Measurements from ENCODE around the gene WASHC2A. TPM values are rescaled to one million over a fixed set of nuclear protein-coding genes. Genes with fewer than 3 reads are reported as not detected.
A peak's percentile ranks its signal among the peaks of the same experiment; 100 is the strongest.
"Not testable (repeated sequence)": the region's sequence is repeated elsewhere in the genome, so short reads cannot be mapped to it uniquely, and the experiment has no call there.

WASHC2A gene
- total RNA-seq, 2 experiments from 2014 or later, result 42.8 to 44.0 TPM

DNA sequence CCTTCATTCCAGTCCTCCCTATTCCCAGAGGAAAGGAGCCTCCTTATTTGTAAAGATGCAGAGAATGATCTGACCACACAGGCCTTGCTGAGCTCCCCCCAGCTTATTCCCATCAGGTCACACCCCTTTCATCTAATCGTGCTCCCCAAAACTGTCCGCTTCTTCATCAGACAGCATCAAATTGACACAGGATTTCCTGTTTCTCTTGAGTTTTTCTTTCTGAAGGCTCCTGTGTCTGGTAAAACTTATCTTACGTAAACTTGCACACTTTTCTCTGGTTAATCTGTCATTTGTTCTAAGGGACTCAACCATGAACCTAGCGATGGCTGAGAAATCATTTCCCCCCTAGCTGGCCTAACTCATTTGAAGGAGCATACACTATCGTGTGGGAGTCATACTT lies 20.2 kb upstream of the WASHC2A start:
- H3K4me1 Mint-ChIP-seq; H3K9me3 Mint-ChIP-seq; H3K36me3 Mint-ChIP-seq; ATAC-seq (ENCODE audit: low read depth); POLR2A ChIA-PET; H3K27me3 Mint-ChIP-seq; H3K4me3 Mint-ChIP-seq; H3K27ac Mint-ChIP-seq; DNase-seq: not testable (repeated sequence)

GRCh38 chr10:50051995-50052660 lies 15.6 kb upstream of the WASHC2A start:
- ATAC-seq (ENCODE audit: low read depth); H3K4me3 Mint-ChIP-seq; POLR2A ChIA-PET: not testable (repeated sequence)

DNA sequence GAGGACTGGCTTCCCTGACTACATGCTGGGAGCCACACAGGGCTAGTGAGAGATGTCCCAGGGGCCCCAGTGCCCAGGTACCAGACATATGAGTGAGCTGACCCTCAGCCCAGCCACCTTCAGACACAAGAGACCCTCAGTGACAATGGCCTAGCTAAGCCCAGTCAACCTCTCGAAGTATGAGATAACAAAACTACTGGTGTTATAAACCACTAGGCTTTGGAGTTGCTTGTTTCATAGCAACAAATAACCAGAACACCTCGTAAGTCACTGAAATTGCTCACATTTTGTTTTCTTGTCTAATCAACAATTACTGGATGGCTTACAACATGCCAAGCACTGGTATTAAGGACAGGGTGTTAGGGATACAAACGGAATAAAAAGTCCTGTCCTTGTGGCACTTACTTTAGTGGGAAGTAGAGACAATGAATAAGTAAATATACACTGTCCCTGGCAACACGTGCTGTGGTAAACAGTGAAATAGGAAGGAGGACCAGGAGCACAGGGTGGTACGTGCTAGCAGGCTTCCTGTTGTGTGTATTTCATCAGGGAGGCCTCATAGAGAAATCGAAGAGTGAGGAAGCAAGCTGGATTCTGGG lies 14.9 kb upstream of the WASHC2A start:
- H3K36me3 Mint-ChIP-seq; H3K4me1 Mint-ChIP-seq; H3K9me3 Mint-ChIP-seq; POLR2A ChIA-PET; DNase-seq; H3K4me3 Mint-ChIP-seq; ATAC-seq (ENCODE audit: low read depth); H3K27me3 Mint-ChIP-seq; H3K27ac Mint-ChIP-seq: not testable (repeated sequence)

More at GRCh38 chr10:50051995-50052660, 15.6 kb upstream of the WASHC2A start:
- not testable (repeated sequence) for H3K27me3 Mint-ChIP-seq, H3K27ac Mint-ChIP-seq, H3K4me1 Mint-ChIP-seq, H3K9me3 Mint-ChIP-seq, H3K36me3 Mint-ChIP-seq, DNase-seq

- H3K36me3 Mint-ChIP-seq; H3K9me3 Mint-ChIP-seq; H3K4me1 Mint-ChIP-seq; DNase-seq; POLR2A ChIA-PET; H3K4me3 Mint-ChIP-seq; H3K27ac Mint-ChIP-seq; H3K27me3 Mint-ChIP-seq; ATAC-seq (ENCODE audit: low read depth): not testable (repeated sequence)
Observed at GRCh38 chr10:50055494-50056292, 12.1 kb upstream of the WASHC2A start.

DNA sequence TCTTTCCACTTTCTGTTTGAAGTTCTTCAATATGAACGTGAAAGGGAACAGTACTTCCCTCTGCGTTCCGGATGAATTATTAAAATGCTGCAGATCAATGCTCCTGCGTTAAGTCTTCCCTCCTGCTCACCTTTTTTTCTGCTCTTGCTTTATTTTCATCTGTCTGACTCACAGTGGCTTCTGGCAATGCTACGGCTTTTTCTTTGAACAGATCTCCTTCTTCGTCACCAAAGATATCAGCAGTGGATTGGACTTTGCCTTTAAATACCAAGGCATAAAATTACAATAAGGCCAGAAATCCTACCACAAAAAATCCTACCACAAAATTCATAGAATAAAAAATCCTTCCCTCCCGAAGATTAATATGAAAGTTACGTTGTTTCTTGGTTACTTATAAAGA lies 11.1 kb upstream of the WASHC2A start:
- not testable (repeated sequence) for ATAC-seq (ENCODE audit: low read depth)

GRCh38 chr10:50058727-50059126 lies 9.0 kb upstream of the WASHC2A start:
- H3K9me3 Mint-ChIP-seq; H3K27me3 Mint-ChIP-seq; H3K4me1 Mint-ChIP-seq; DNase-seq; H3K36me3 Mint-ChIP-seq; H3K27ac Mint-ChIP-seq; POLR2A ChIA-PET; ATAC-seq (ENCODE audit: low read depth); H3K4me3 Mint-ChIP-seq: not testable (repeated sequence)

More for the DNA sequence above, 11.1 kb upstream of the WASHC2A start:
- POLR2A ChIA-PET, H3K9me3 Mint-ChIP-seq, DNase-seq, H3K27me3 Mint-ChIP-seq, H3K4me1 Mint-ChIP-seq, H3K36me3 Mint-ChIP-seq, H3K4me3 Mint-ChIP-seq, H3K27ac Mint-ChIP-seq: not testable (repeated sequence)

DNA sequence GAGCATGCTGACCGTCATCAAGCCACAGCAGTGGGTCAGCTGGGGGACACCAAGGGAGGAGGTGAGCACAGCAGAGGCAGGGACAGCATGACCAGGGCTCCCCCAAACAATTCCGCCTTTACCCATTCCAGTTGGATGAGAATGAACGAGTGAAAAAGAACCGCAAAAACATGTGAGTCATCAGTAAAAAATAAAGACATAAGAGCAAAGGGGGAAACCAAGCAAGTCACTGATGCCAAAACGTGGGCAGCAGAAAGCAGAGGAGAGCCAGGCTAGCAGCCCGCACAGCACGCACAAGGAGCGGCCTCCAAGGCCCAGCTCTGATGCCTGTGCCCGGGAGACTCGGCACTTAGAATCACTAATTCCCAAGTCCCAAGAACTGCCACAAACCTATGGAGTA lies 7.8 kb upstream of the WASHC2A start:
- POLR2A ChIA-PET; H3K4me3 Mint-ChIP-seq; H3K27me3 Mint-ChIP-seq; H3K27ac Mint-ChIP-seq; H3K4me1 Mint-ChIP-seq; DNase-seq; H3K36me3 Mint-ChIP-seq; H3K9me3 Mint-ChIP-seq; ATAC-seq (ENCODE audit: low read depth): not testable (repeated sequence)

DNA sequence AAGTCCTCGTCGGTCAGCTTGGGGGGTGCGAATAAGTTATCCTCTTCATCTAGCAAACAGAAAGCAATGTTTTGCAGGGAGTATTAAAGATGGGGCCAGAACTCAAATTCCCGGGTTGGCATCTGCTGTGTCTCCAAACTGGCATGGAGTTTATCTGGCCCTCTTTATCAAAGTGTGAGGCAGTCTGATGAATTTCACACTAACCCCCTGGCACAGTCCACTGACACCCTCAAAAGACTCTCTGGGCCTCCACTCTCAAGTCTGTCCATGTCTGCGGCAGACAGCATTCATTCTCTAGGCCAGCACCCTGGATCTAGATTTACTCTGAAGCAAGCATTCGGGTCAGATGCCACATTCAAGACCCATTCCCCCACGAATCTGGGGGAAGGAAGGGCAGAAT lies 6.2 kb upstream of the WASHC2A start:
- H3K4me1 Mint-ChIP-seq; H3K36me3 Mint-ChIP-seq; H3K27me3 Mint-ChIP-seq; H3K9me3 Mint-ChIP-seq; POLR2A ChIA-PET; H3K27ac Mint-ChIP-seq; DNase-seq; ATAC-seq (ENCODE audit: low read depth); H3K4me3 Mint-ChIP-seq: not testable (repeated sequence)

GRCh38 chr10:50063100-50063499 lies 4.7 kb upstream of the WASHC2A start:
- peaks cover 2% of the 10 kb centered on the region for H3K36me3 Mint-ChIP-seq
- ATAC-seq (ENCODE audit: low read depth), result no peak
- no peak overlapping the region for H3K4me3 Mint-ChIP-seq
- no peak for DNase-seq
- no peaks in the 10 kb centered on the region for H3K9me3 Mint-ChIP-seq
- H3K27me3 Mint-ChIP-seq, result no peaks in the 10 kb centered on the region
- H3K27ac Mint-ChIP-seq, result no peak overlapping the region
- peaks cover 4% of the 10 kb centered on the region for H3K4me1 Mint-ChIP-seq
- POLR2A ChIA-PET, result no interaction called here

DNA sequence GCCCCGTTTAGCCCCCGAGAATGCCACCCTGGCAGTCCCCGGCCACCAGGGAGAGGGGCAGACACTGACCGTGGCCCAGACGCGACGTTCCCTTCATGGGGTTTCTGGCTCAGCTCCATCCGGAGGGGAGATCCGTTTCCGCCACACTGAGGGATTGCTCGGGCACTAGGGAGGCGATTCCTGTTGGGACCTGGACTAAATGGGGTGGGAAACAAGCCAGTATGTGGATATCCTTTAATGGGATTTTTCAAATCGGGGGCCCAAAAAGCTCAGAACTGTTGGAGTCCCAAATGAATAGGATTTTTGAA lies 552 bp downstream of the WASHC2A start:
- POLR2A ChIA-PET, result interaction anchor here (1.5 kb wide), 1 partner anchor 529 kb away, joined by 4 read pairs; the partner anchor contains the start of gene ERCC6
- H3K4me1 Mint-ChIP-seq; ATAC-seq (ENCODE audit: low read depth); H3K9me3 Mint-ChIP-seq; H3K27ac Mint-ChIP-seq; H3K36me3 Mint-ChIP-seq; H3K27me3 Mint-ChIP-seq: not testable (repeated sequence)
- peak; percentile 37 for DNase-seq
- H3K4me3 Mint-ChIP-seq, result peak overlapping the region; percentile 76

- DNase-seq; H3K4me1 Mint-ChIP-seq; H3K9me3 Mint-ChIP-seq; H3K27me3 Mint-ChIP-seq; ATAC-seq (ENCODE audit: low read depth); POLR2A ChIA-PET; H3K4me3 Mint-ChIP-seq; H3K36me3 Mint-ChIP-seq; H3K27ac Mint-ChIP-seq: not testable (repeated sequence)
Observed at GRCh38 chr10:50075139-50075538, 7.4 kb downstream of the WASHC2A start.

DNA sequence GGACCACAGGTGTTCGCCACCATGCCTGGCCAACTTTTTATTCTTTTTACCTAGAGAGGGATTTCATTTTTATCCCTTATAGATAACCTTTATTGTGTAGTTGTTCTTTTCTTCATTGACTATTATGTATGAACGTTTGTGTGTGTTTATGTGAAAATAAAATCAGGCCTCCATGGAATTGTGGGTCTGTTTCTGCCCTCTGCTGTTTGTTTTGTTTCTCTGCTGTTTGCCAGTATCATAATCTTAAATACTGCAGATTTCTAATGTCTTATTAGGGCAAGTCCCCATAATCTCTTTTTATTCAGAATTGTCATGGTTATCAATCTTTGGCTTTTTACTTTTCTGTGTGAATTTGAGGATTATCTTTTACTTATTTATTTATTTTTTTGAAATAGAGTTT lies 7.8 kb downstream of the WASHC2A start:
- H3K27me3 Mint-ChIP-seq; DNase-seq; H3K9me3 Mint-ChIP-seq; H3K4me3 Mint-ChIP-seq; H3K36me3 Mint-ChIP-seq; H3K27ac Mint-ChIP-seq; ATAC-seq (ENCODE audit: low read depth); H3K4me1 Mint-ChIP-seq; POLR2A ChIA-PET: not testable (repeated sequence)

GRCh38 chr10:50091304-50091703 lies 23.6 kb downstream of the WASHC2A start:
- H3K4me1 Mint-ChIP-seq; H3K27me3 Mint-ChIP-seq; DNase-seq; H3K27ac Mint-ChIP-seq; ATAC-seq (ENCODE audit: low read depth); H3K4me3 Mint-ChIP-seq; H3K36me3 Mint-ChIP-seq; H3K9me3 Mint-ChIP-seq; POLR2A ChIA-PET: not testable (repeated sequence)

GRCh38 chr10:50092928-50093327 lies 25.2 kb downstream of the WASHC2A start:
- H3K27me3 Mint-ChIP-seq; H3K36me3 Mint-ChIP-seq; DNase-seq; H3K4me1 Mint-ChIP-seq; H3K4me3 Mint-ChIP-seq; ATAC-seq (ENCODE audit: low read depth); H3K27ac Mint-ChIP-seq; POLR2A ChIA-PET; H3K9me3 Mint-ChIP-seq: not testable (repeated sequence)
